DMS53 treated with DMSO at 0.1 percent for 48 hours (cell line): ENCODE data around the gene ATP5PO.

Experiments used
- DNase-seq: peaks from one replicate; lab custom pipeline; 2025; ENCODE audit not compliant: unreplicated experiment; lab: John Stamatoyannopoulos, UW

Gene ATP5PO

GRCh38 chr21:33901412-33902288 lies 14.0 kb downstream of the ATP5PO start:
- peak; percentile 34 for DNase-seq

- DNase-seq: no peak
Observed at GRCh38 chr21:33899199-33899598, 16.4 kb downstream of the ATP5PO start.

- no peak for DNase-seq
Observed at GRCh38 chr21:33898586-33898985, 17.0 kb downstream of the ATP5PO start.

- no peak for DNase-seq
Observed at GRCh38 chr21:33897739-33898138, 17.9 kb downstream of the ATP5PO start.

- no peak for DNase-seq
Observed at GRCh38 chr21:33897098-33897497, 18.5 kb downstream of the ATP5PO start.

GRCh38 chr21:33896691-33897090 lies 18.9 kb downstream of the ATP5PO start:
- no peak for DNase-seq

GRCh38 chr21:33895356-33895755 lies 20.2 kb downstream of the ATP5PO start:
- no peak for DNase-seq

- peak; percentile 50 for DNase-seq
Observed at GRCh38 chr21:33894736-33895288, 20.8 kb downstream of the ATP5PO start.

- DNase-seq: no peak
Observed at GRCh38 chr21:33893917-33894316, 21.7 kb downstream of the ATP5PO start.

- DNase-seq: no peak
Observed at GRCh38 chr21:33892853-33893252, 22.8 kb downstream of the ATP5PO start.

- DNase-seq: no peak
Observed at GRCh38 chr21:33890187-33890586, 25.4 kb downstream of the ATP5PO start.

GRCh38 chr21:33886321-33886720 lies 29.3 kb downstream of the ATP5PO start:
- no peak for DNase-seq

- DNase-seq: no peak
Observed at GRCh38 chr21:33885172-33885514, 30.5 kb downstream of the ATP5PO start.

- no peak for DNase-seq
Observed at GRCh38 chr21:33884376-33885171, 31.0 kb downstream of the ATP5PO start.

- DNase-seq: no peak
Observed at GRCh38 chr21:33883118-33883517, 32.5 kb downstream of the ATP5PO start.

- DNase-seq: no peak
Observed at GRCh38 chr21:33881689-33882440, 33.7 kb downstream of the ATP5PO start.

- DNase-seq: no peak
Observed at GRCh38 chr21:33880626-33881025, 35.0 kb downstream of the ATP5PO start.

GRCh38 chr21:33878824-33879223 lies 36.8 kb downstream of the ATP5PO start:
- DNase-seq: no peak

- DNase-seq: no peak
Observed at GRCh38 chr21:33875026-33875695, 40.4 kb downstream of the ATP5PO start.

GRCh38 chr21:33874161-33874560 lies 41.4 kb downstream of the ATP5PO start:
- DNase-seq: no peak
